K562 (cell line): ENCODE measurements around the gene ENHO. TPM values are rescaled to one million over a fixed set of nuclear protein-coding genes. Genes with fewer than 3 reads are reported as not detected.
"Not testable (repeated sequence)": the region's sequence is repeated elsewhere in the genome, so short reads cannot be mapped to it uniquely, and the experiment has no call there.

ENCODE experiments used
- ATAC-seq: fragments of 200-7000 bp; cut with Tn5 transposase; 3 replicates; pipeline ENCODE4 v1.9.1; 2020; ENCODE audit warnings: moderate library complexity
- BruUV-seq: library from RNA; stranded (reverse); fragments of 400-500 nt; replicated peaks from 2 replicates; lab custom pipeline; 2021; lab: Mats Ljungman, UMichigan
- CTCF ChIA-PET: fragments of 300-600 bp; formaldehyde crosslinking; extraction: SDS; loops from one replicate; lab custom pipeline; 2021; ENCODE audit warnings: low intra/inter-chr PET ratio; lab: Yijun Ruan, JAX
- POLR2A ChIA-PET: fragments of 300-600, 350-650 bp; sonication (Branson Sonifier 250); formaldehyde crosslinking; extraction: SDS; loops from one replicate; lab custom pipeline; 2021; ENCODE audit warnings: antibody characterized with exemption, inconsistent platforms; lab: Yijun Ruan, JAX
- DNase-seq, 4 experiments: peaks; one replicate each; pipeline versions ENCODE4 v3.0.0 to v3.0.0-alpha.2; 2011 to 2018; ENCODE audit warnings: low spot score in 3 of 4, mixed read lengths in 3 of 4; ENCODE audit errors: extremely low read depth in 1 of 4
- FAIRE-seq: peaks from 2 replicates; lab custom pipeline; 2011; peaks lifted over from hg19 to GRCh38; lab: Jason Lieb, UNC
- H2AFZ ChIP-seq: 2 replicates; pipeline ENCODE4 v1.6.0; 2011; ENCODE audit warnings: low read depth, low read length, control low read depth, inconsistent platforms
- H3K27ac ChIP-seq: fragments of 200-600 bp; 3 replicates; pipeline ENCODE4 v1.8.0; 2011; ENCODE audit warnings: low read depth, mild to moderate bottlenecking, control low read depth, inconsistent platforms, low read length, moderate library complexity, mixed read lengths; ENCODE audit errors: extremely low read depth
- H3K27me3 ChIP-seq, 2 experiments: fragments of 300-600 bp in 1 of 2; 2 replicates in 1 of 2; 3 replicates in 1 of 2; pipeline versions ENCODE4 v1.6.0 to v1.8.0; 2011; ENCODE audit warnings: inconsistent platforms in 2 of 2, low read length in 2 of 2, mild to moderate bottlenecking in 1 of 2, mixed read lengths in 1 of 2, moderate library complexity in 1 of 2; ENCODE audit not compliant: control insufficient read depth in 2 of 2, insufficient read depth in 2 of 2
- H3K36me3 ChIP-seq: fragments of 300-600 bp; 3 replicates; pipeline ENCODE4 v1.8.0; 2011; ENCODE audit warnings: mild to moderate bottlenecking, low read length, inconsistent platforms; ENCODE audit not compliant: control insufficient read depth, insufficient read depth
- H3K4me1 ChIP-seq, 2 experiments: fragments of 200-600 bp in 1 of 2; replicated peaks in 1 of 2; 2 replicates in 1 of 2; 3 replicates in 1 of 2; pipeline versions ENCODE4 v1.5.1 to v1.8.0; 2011; ENCODE audit warnings: inconsistent platforms in 2 of 2, low read length in 2 of 2, mild to moderate bottlenecking in 1 of 2, mixed read lengths in 1 of 2, moderate library complexity in 1 of 2; ENCODE audit not compliant: control insufficient read depth in 2 of 2, insufficient read depth in 2 of 2
- H3K4me2 ChIP-seq: 2 replicates; pipeline ENCODE4 v1.6.1; 2011; ENCODE audit warnings: low read length, control low read depth, inconsistent platforms, mixed read lengths; ENCODE audit not compliant: insufficient read depth
- H3K4me3 ChIP-seq: fragments of 200-600 bp; sonication (generic), shearing (Covaris generic); 2 replicates; pipeline ENCODE4 v1.5.1; 2016; ENCODE audit warnings: control low read depth, inconsistent platforms
- H3K79me2 ChIP-seq: fragments of 200-600 bp; 3 replicates; pipeline ENCODE4 v1.8.0; 2011; ENCODE audit warnings: low read length, inconsistent platforms; ENCODE audit not compliant: control insufficient read depth, insufficient read depth
- H3K9ac ChIP-seq, 2 experiments: 2 replicates each; pipeline versions ENCODE4 v1.6.0 to v1.6.1; 2011; ENCODE audit warnings: low read depth in 2 of 2, low read length in 2 of 2, control low read depth in 1 of 2, inconsistent platforms in 1 of 2, mild to moderate bottlenecking in 1 of 2, mixed read lengths in 1 of 2; ENCODE audit not compliant: insufficient read depth in 1 of 2
- H3K9me1 ChIP-seq: one replicate; pipeline ENCODE4 v1.6.0; 2011; ENCODE audit warnings: inconsistent platforms, mild to moderate bottlenecking, low read length, moderate library complexity; ENCODE audit not compliant: control insufficient read depth, insufficient read depth
- H3K9me3 ChIP-seq: replicated peaks from 2 replicates; pipeline ENCODE4 v1.5.1; 2011; ENCODE audit warnings: low read depth, low read length, inconsistent platforms; ENCODE audit not compliant: control insufficient read depth, insufficient read depth
- H4K20me1 ChIP-seq: replicated peaks from 2 replicates; pipeline ENCODE4 v1.6.1; 2011; ENCODE audit warnings: low read length, inconsistent platforms, mixed read lengths; ENCODE audit not compliant: control insufficient read depth, insufficient read depth
- AFF4 ChIP-seq: sonication (generic); formaldehyde crosslinking; IDR thresholded peaks from 2 replicates; pipeline ENCODE4 v1.8.0; 2023; ENCODE audit warnings: mild to moderate bottlenecking, missing genetic modification reagents
- MAZ ChIP-seq, 2 experiments: fragments of 450-650 bp in 1 of 2; sonication (generic) in 1 of 2; formaldehyde crosslinking; IDR thresholded peaks in 1 of 2; conservative IDR thresholded peaks in 1 of 2; 2 replicates each; pipeline versions ENCODE4 v1.4.0 to v1.5.0; 2020; ENCODE audit warnings: mild to moderate bottlenecking in 1 of 2, missing genetic modification reagents in 1 of 2
- NFRKB ChIP-seq: fragments of 450-650 bp; IDR thresholded peaks from 2 replicates; pipeline ENCODE4 v1.6.1; 2016; ENCODE audit warnings: low read depth
- SNRNP70 ChIP-seq: fragments of 200-400 bp; formaldehyde crosslinking; optimal IDR thresholded peaks from 2 replicates; pipeline ENCODE3; 2017; ENCODE audit warnings: low read depth, low read length
- TSC22D4 ChIP-seq: fragments of 450-650 bp; IDR thresholded peaks from 2 replicates; pipeline ENCODE4 v1.6.1; 2016; ENCODE audit warnings: missing genetic modification characterization, missing biosample characterization, control low read depth
- XRCC4 ChIP-seq: IDR thresholded peaks from one replicate; pipeline ENCODE4 v1.6.1; 2011; ENCODE audit not compliant: insufficient read depth, insufficient read length; ENCODE audit errors: extremely low read depth
- XRCC5 ChIP-seq: fragments of 200-400 bp; formaldehyde crosslinking; IDR thresholded peaks from 2 replicates; pipeline ENCODE4 v1.6.1; 2017; ENCODE audit warnings: low read depth, mild to moderate bottlenecking, low read length
- ZNF12 ChIP-seq: sonication (generic); formaldehyde crosslinking; IDR thresholded peaks from 2 replicates; pipeline ENCODE4 v1.4.0; 2020; ENCODE audit warnings: mild to moderate bottlenecking, missing genetic modification reagents
- ZNF699 ChIP-seq: fragments of 250-450 bp; sonication (Bioruptor Pico); IDR thresholded peaks from 2 replicates; pipeline ENCODE4 v1.8.0; 2021; ENCODE audit warnings: mild to moderate bottlenecking, moderate library complexity; ENCODE audit not compliant: insufficient replicate concordance
- WGBS: fragments of 100-300 bp; shearing (Covaris generic); methylation state at CpG from one replicate; pipeline ENCODE4 v1.1.6; 2016; ENCODE audit warnings: low coverage, mixed read lengths; ENCODE audit not compliant: insufficient coverage; ENCODE audit errors: missing lambda C conversion rate; 5-methylcytosine and 5-hydroxymethylcytosine counted together
- in situ Hi-C: fragments of 300-500 bp; cut with MboI; formaldehyde crosslinking; loops from 4 replicates; pipeline ENCODE4 v1.15.0; 2018; ENCODE audit warnings: inconsistent platforms, mixed read lengths
- intact Hi-C: fragments of 100-400 bp; cut with micrococcal nuclease; formaldehyde crosslinking; loops from 2 replicates; pipeline ENCODE4 v1.14.2; 2022
- polyA plus RNA-seq, 8 experiments: library from polyadenylated mRNA; depleted of rRNA in 4 of 8; stranded (reverse) in 5 of 8; unstranded in 3 of 8; fragments of >200 nt; fragmentation: Nextera tagmentation in 2 of 8; fragmentation: Illumina TruSeq in 1 of 8; extraction: Ambion mirVana in 2 of 8; extraction: Trizol in 1 of 8; gene quantifications; 2 replicates each; pipeline versions ENCODE4 v1.2.1 to v1.2.3, GENCODE V29; 2011 to 2014; ENCODE audit warnings: inconsistent platforms in 1 of 8, missing spikeins in 1 of 8
- total RNA-seq, 7 experiments: library from RNA; depleted of rRNA in 6 of 7; stranded (reverse); fragments of >200 nt in 6 of 7; fragmentation: Illumina TruSeq in 2 of 7; extraction: Trizol in 2 of 7; gene quantifications; 2 replicates each; pipeline versions ENCODE4 v1.2.1 to v1.2.3, GENCODE V29; 2011 to 2021; ENCODE audit warnings: low replicate concordance in 1 of 7

The ENHO gene
- total and polyA plus RNA-seq, 9 of the 15 experiments (the other 6 are each of a cell fraction or from before 2014, with no cell fraction given): 0.24 TPM; not detected in 8

GRCh38 chr9:34532041-34532440, 9.3 kb upstream of the ENHO start:
- POLR2A ChIA-PET: interaction anchor here (1.1 kb wide), 1 partner anchor 11 kb away, joined by 3 read pairs; no protein-coding TSS in a partner anchor
- 4% methylated on average over 5 of the region's 8 CpGs for WGBS

GRCh38 chr9:34526026-34526425, 3.2 kb upstream of the ENHO start:
- H3K4me3 ChIP-seq: no peak overlapping the region
- ATAC-seq: no peak
- WGBS: 10% methylated on average over 2 of the region's 2 CpGs
- H3K9ac ChIP-seq: no peak overlapping the region
- no peaks in the 10 kb centered on the region for H4K20me1 ChIP-seq
- H3K4me1 ChIP-seq: peaks cover 6 to 12% of the 10 kb centered on the region in 2 experiments; a peak in 4 of 5 replicates
- in situ Hi-C loops (no loop called here), intact Hi-C loops (no loop called here)
- no peaks in the 10 kb centered on the region for H3K36me3 ChIP-seq
- FAIRE-seq: no peak
- H2AFZ ChIP-seq: no peak overlapping the region
- no peaks in the 10 kb centered on the region for H3K79me2 ChIP-seq
- ChIA-PET CTCF (no interaction called here), POLR2A (no interaction called here)
- H3K9me1 ChIP-seq: no peaks in the 10 kb centered on the region
- no peak overlapping the region for H3K4me2 ChIP-seq
- no peak for TF ChIP-seq AFF4 (CRISPR knock-in tag)
- no peak for TF ChIP-seq MAZ (CRISPR knock-in tag; conservative IDR thresholded peaks at IDR 0.05 in 1 of 2, IDR thresholded peaks at IDR 0.05 in 1 of 2)
- no peak for TF ChIP-seq ZNF12
- no peak for TF ChIP-seq SNRNP70
- no peak for TF ChIP-seq TSC22D4 (tag)
- TF ChIP-seq XRCC5: no peak
- no peak for TF ChIP-seq ZNF699 (CRISPR knock-in tag)
- TF ChIP-seq XRCC4: no peak
- no peak for TF ChIP-seq NFRKB
- H3K27me3 ChIP-seq: peaks cover 0 to 14% of the 10 kb centered on the region in 2 experiments; a peak in 2 of 5 replicates
- DNase-seq: no peak
- no TSS peak for BruUV-seq
- H3K9me3 ChIP-seq: no peaks in the 10 kb centered on the region
- no peak overlapping the region for H3K27ac ChIP-seq

More at GRCh38 chr9:34532041-34532440, 9.3 kb upstream of the ENHO start:
- intact Hi-C loops, H3K4me2 ChIP-seq, FAIRE-seq, H3K79me2 ChIP-seq, H3K9ac ChIP-seq, DNase-seq, CTCF ChIA-PET, H4K20me1 ChIP-seq, H2AFZ ChIP-seq, H3K27ac ChIP-seq, H3K36me3 ChIP-seq, H3K27me3 ChIP-seq, H3K4me1 ChIP-seq, H3K9me1 ChIP-seq, ATAC-seq, H3K9me3 ChIP-seq, H3K4me3 ChIP-seq, in situ Hi-C loops, BruUV-seq: not testable (repeated sequence)
